ENCODE measurements around the gene ULK4. TPM values are rescaled to one million over a fixed set of nuclear protein-coding genes. Genes with fewer than 3 reads are reported as not detected.

The ULK4 gene
- total and polyA plus RNA-seq, 2 of the 8 experiments (the other 6 are each of a cell fraction or from before 2014, with no cell fraction given): 3.0 to 10.8 TPM

DNA sequence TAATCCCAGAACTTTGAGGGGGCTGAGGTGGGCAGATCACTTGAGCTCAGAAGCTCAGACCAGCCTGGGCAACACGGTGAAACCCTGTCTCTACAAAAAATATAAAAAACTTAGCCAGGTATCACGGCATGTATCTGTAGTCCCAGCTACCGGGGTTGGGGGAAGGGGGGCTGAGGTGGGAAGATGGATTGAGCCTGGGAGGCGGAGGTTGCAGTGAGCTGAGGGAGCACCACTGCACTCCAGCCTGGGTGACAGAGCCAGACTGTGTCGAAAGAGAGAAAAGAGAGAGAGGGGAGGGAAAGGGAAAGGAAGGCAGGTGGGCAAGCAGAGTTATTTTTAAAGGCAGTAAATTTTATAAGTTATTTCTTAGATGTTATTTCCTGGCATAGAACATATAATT is 368.1 kb downstream of the ULK4 start:
- ChIA-PET CTCF (ENCODE audit: partially characterized antibody) (interaction anchor here (0.8 to 1.6 kb wide), 4 partner anchors 13 to 147 kb away, joined by 3 to 4 read pairs (median 4); no protein-coding TSS in a partner anchor), POLR2A (ENCODE audit: partially characterized antibody) (no interaction called here)
- no peaks in the 10 kb centered on the region for H3K36me3 ChIP-seq (ENCODE audit: control insufficient read depth in 2 of 4, insufficient read depth in 4 of 4, low read length in 3 of 4)
- H3K4ac ChIP-seq (replicated peaks; ENCODE audit: insufficient read length, low read depth, low read length): no peak overlapping the region
- no peak overlapping the region for H3K9ac ChIP-seq (replicated peaks in 1 of 4; ENCODE audit: extremely low read depth in 1 of 4, low read depth in 3 of 4, low read length in 3 of 4)
- no peaks in the 10 kb centered on the region for H4K20me1 ChIP-seq (replicated peaks in 1 of 2; ENCODE audit: control insufficient read depth in 1 of 2, insufficient read depth in 2 of 2, low read length in 2 of 2)
- no peak overlapping the region for H4K5ac ChIP-seq (ENCODE audit: insufficient read length, low read depth, low read length)
- no peak overlapping the region for H4K91ac ChIP-seq (replicated peaks; ENCODE audit: insufficient read length, low read length)
- no peak overlapping the region for H4K8ac ChIP-seq (ENCODE audit: extremely low read depth, insufficient read depth, low read length)
- H2AFZ ChIP-seq (ENCODE audit: low read length): no peak overlapping the region
- no peak overlapping the region for H3K4me3 ChIP-seq (ENCODE audit: extremely low read depth in 1 of 4, insufficient read depth in 2 of 4, low read depth in 3 of 4, low read length in 4 of 4)
- no peak overlapping the region for H2BK5ac ChIP-seq (ENCODE audit: low read depth, low read length)
- WGBS, 2 experiments (ENCODE audit: extremely low coverage in 1 of 2, insufficient coverage in 1 of 2, insufficient read length in 1 of 2, insufficient replicate concordance in 2 of 2, low coverage in 1 of 2, low lambda C conversion rate in 2 of 2, missing lambda C conversion rate in 1 of 2): 90% methylated on average over 4 of the region's 5 CpGs; no CpG with 5 or more reads in 1 of the 2 experiments
- no peak overlapping the region for H3K14ac ChIP-seq (ENCODE audit: insufficient read length)
- no peak overlapping the region for H3K56ac ChIP-seq (replicated peaks; ENCODE audit: insufficient read length, low read depth, low read length)
- H3K9me3 ChIP-seq (ENCODE audit: insufficient read depth in 2 of 2, low read depth in 1 of 2, low read length in 1 of 2): no peaks in the 10 kb centered on the region
- H2BK20ac ChIP-seq (ENCODE audit: low read length): no peak overlapping the region
- no peak for DNase-seq (ENCODE audit: low read depth in 1 of 2, low spot score in 2 of 2)
- H3K27ac ChIP-seq (ENCODE audit: low read depth, low read length): no peak overlapping the region
- no peaks in the 10 kb centered on the region for H3K79me1 ChIP-seq (ENCODE audit: low read depth, low read length)
- FAIRE-seq: no peak
- H3K23me2 ChIP-seq (ENCODE audit: low read depth, low read length): no peaks in the 10 kb centered on the region
- no peak overlapping the region for H2BK15ac ChIP-seq (ENCODE audit: low read length)
- no peak overlapping the region for H3K18ac ChIP-seq (ENCODE audit: extremely low read depth, low read length)
- no peak overlapping the region for H2BK12ac ChIP-seq (ENCODE audit: low read depth, low read length)
- H3K79me2 ChIP-seq (ENCODE audit: control insufficient read depth in 1 of 2, insufficient read depth in 2 of 2, low read length in 2 of 2): no peaks in the 10 kb centered on the region
- H3K4me1 ChIP-seq (replicated peaks in 1 of 4; ENCODE audit: control insufficient read depth in 3 of 4, insufficient read depth in 4 of 4, low read length in 3 of 4): no peaks in the 10 kb centered on the region
- no peak overlapping the region for H2BK120ac ChIP-seq (replicated peaks; ENCODE audit: low read depth, low read length)
- H3K23ac ChIP-seq (ENCODE audit: insufficient read length): no peak overlapping the region
- no peaks in the 10 kb centered on the region for H3K27me3 ChIP-seq (replicated peaks in 1 of 4; ENCODE audit: control insufficient read depth in 3 of 4, extremely low read depth in 1 of 4, insufficient read depth in 3 of 4, low read length in 3 of 4)
- H3K4me2 ChIP-seq (ENCODE audit: insufficient read depth in 1 of 2, low read depth in 2 of 2, low read length in 2 of 2): no peak overlapping the region
- H2AK5ac ChIP-seq (ENCODE audit: low read depth, low read length): no peak overlapping the region
- no peak for TF ChIP-seq SIX5 (IDR thresholded peaks at IDR 0.05; ENCODE audit: low read depth, low read length)
- TF ChIP-seq KDM1A (IDR thresholded peaks at IDR 0.05; ENCODE audit: borderline replicate concordance, low read length): no peak
- TF ChIP-seq RFX5 (IDR thresholded peaks at IDR 0.05; ENCODE audit: borderline replicate concordance, low read depth, low read length): no peak
- TF ChIP-seq SRF (IDR thresholded peaks at IDR 0.05; ENCODE audit: low read depth, low read length): no peak
- TF ChIP-seq EZH2 (IDR thresholded peaks at IDR 0.05; ENCODE audit: low read depth, low read length, severe bottlenecking): no peak
- TF ChIP-seq, protein P1, sequence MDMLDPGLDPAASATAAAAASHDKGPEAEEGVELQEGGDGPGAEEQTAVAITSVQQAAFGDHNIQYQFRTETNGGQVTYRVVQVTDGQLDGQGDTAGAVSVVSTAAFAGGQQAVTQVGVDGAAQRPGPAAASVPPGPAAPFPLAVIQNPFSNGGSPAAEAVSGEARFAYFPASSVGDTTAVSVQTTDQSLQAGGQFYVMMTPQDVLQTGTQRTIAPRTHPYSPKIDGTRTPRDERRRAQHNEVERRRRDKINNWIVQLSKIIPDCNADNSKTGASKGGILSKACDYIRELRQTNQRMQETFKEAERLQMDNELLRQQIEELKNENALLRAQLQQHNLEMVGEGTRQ (IDR thresholded peaks at IDR 0.05; ENCODE audit: low read length): no peak
- TF ChIP-seq, protein P2, sequence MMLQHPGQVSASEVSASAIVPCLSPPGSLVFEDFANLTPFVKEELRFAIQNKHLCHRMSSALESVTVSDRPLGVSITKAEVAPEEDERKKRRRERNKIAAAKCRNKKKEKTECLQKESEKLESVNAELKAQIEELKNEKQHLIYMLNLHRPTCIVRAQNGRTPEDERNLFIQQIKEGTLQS (IDR thresholded peaks at IDR 0.05; ENCODE audit: insufficient read depth, low read depth, low read length): no peak
- no peak for TF ChIP-seq SUZ12 (IDR thresholded peaks at IDR 0.05; ENCODE audit: low read length)
- no peak for TF ChIP-seq NRF1 (IDR thresholded peaks at IDR 0.05; ENCODE audit: low read depth, low read length)
- no peak for TF ChIP-seq PHF8 (conservative IDR thresholded peaks at IDR 0.05; ENCODE audit: low read depth, low read length)
- no peak for TF ChIP-seq HDAC2 (IDR thresholded peaks at IDR 0.05; ENCODE audit: borderline replicate concordance in 1 of 2, low read depth in 2 of 2, low read length in 2 of 2)
- TF ChIP-seq TAF7 (optimal IDR thresholded peaks at IDR 0.05; ENCODE audit: borderline replicate concordance, low read depth, low read length): no peak
- TF ChIP-seq TEAD4 (IDR thresholded peaks at IDR 0.05; ENCODE audit: low read depth, low read length): no peak

Measured in H1 (cell line).